Lung (tissue), 12 donors: ENCODE data around the gene ARID1B. TPM values are rescaled to one million over a fixed set of nuclear protein-coding genes. Genes with fewer than 3 reads are reported as not detected.

Experiments used
- ATAC-seq: fragments of 200-7000 bp; cut with Tn5 transposase; one replicate; pipeline ENCODE4 v1.9.1; 2020; ENCODE audit warnings: moderate number of reproducible peaks; ENCODE audit not compliant: insufficient read depth, low FRiP score
- DNase-seq, 3 donors: peaks; one replicate each; pipeline ENCODE4 v3.0.0-alpha.2; 2013 to 2017
- H3K27ac ChIP-seq, 2 donors: one replicate each; pipeline ENCODE4 v1.5.1; 2013; ENCODE audit warnings: mild to moderate bottlenecking in 2 of 2, moderate library complexity in 2 of 2, control low read depth in 1 of 2, inconsistent platforms in 1 of 2, low read depth in 1 of 2, low read length in 1 of 2
- H3K27me3 ChIP-seq, 3 donors: one replicate each; pipeline ENCODE4 v1.5.1; 2013; ENCODE audit warnings: low read length in 2 of 3; ENCODE audit not compliant: control insufficient read depth in 3 of 3, insufficient read depth in 3 of 3
- H3K36me3 ChIP-seq, 4 donors: one replicate each; pipeline ENCODE4 v1.5.1; 2013; ENCODE audit warnings: low read length in 4 of 4, mild to moderate bottlenecking in 1 of 4, moderate library complexity in 1 of 4; ENCODE audit not compliant: control insufficient read depth in 4 of 4, insufficient read depth in 4 of 4
- H3K4me1 ChIP-seq, 5 donors: one replicate each; pipeline ENCODE4 v1.5.1; 2013; ENCODE audit warnings: low read length in 5 of 5, mild to moderate bottlenecking in 2 of 5, moderate library complexity in 1 of 5; ENCODE audit not compliant: control insufficient read depth in 5 of 5, insufficient read depth in 5 of 5
- H3K4me3 ChIP-seq: one replicate; pipeline ENCODE4 v1.5.1; 2013; ENCODE audit warnings: mild to moderate bottlenecking, control low read depth, moderate library complexity
- H3K9ac ChIP-seq, 2 donors: one replicate each; pipeline ENCODE4 v1.5.1; 2013; ENCODE audit warnings: low read length in 2 of 2, control low read depth in 1 of 2; ENCODE audit not compliant: insufficient read depth in 1 of 2
- H3K9me3 ChIP-seq, 4 donors: one replicate each; pipeline ENCODE4 v1.5.1; 2013; ENCODE audit warnings: low read length in 3 of 4, mild to moderate bottlenecking in 1 of 4, moderate library complexity in 1 of 4; ENCODE audit not compliant: control insufficient read depth in 4 of 4, insufficient read depth in 3 of 4
- CTCF ChIP-seq: IDR thresholded peaks from 2 replicates; pipeline ENCODE4 v1.5.1; 2012; ENCODE audit warnings: mild to moderate bottlenecking; ENCODE audit errors: control extremely low read depth, extremely low read depth
- WGBS, 2 donors: extraction: QIAGEN DNeasy Blood & Tissue Kit; methylation state at CpG; one replicate each; pipeline ENCODE4 v1.1.7; 2013; 5-methylcytosine and 5-hydroxymethylcytosine counted together
- polyA plus RNA-seq, 2 donors: library from polyadenylated mRNA; stranded (reverse); fragments of 200-250 nt; gene quantifications; one replicate each; pipeline ENCODE4 v1.2.1, GENCODE V29; 2013
- total RNA-seq, 2 donors: library from RNA; depleted of rRNA in 1 of 2; stranded (reverse); fragments of >200 nt in 1 of 2; gene quantifications; one replicate each; pipeline ENCODE4 v1.2.1, GENCODE V29; 2014 to 2021
- donor health status: control.
- donor health status: control.
- donor health status: Bipolar disorder and iron deficiency.
- donor health status: healthy.
- donor health status: DM: yes; HTN: yes; CAD: no.

The ARID1B gene
- total and polyA plus RNA-seq, 4 donors, result 10.5 to 239 (median 50.9) TPM

GRCh38 chr6:157119502-157120027, 342.4 kb downstream of the ARID1B start:
- no peak for ATAC-seq
- WGBS, 2 donors, result 89 to 96% methylated on average over 3 of the region's 3 CpGs

GRCh38 chr6:157120534-157121232, 343.5 kb downstream of the ARID1B start:
- H3K9ac ChIP-seq, result no peak overlapping the region
- DNase-seq, result no peak
- H3K27me3 ChIP-seq, result no peaks in the 10 kb centered on the region
- H3K4me3 ChIP-seq, result no peak overlapping the region
- H3K4me1 ChIP-seq, result peaks cover 3 to 51% (median 21%) of the 10 kb centered on the region in 5 donors
- no peak for ATAC-seq
- no peak for TF ChIP-seq CTCF
- 85 to 88% methylated on average over 10 of the region's 10 CpGs for WGBS, 2 donors
- no peaks in the 10 kb centered on the region for H3K36me3 ChIP-seq
- no peak overlapping the region for H3K27ac ChIP-seq
- H3K9me3 ChIP-seq, result no peaks in the 10 kb centered on the region

More at GRCh38 chr6:157119502-157120027, 342.4 kb downstream of the ARID1B start:
- Histone ChIP-seq H3K4me1 (peaks cover 3 to 43% (median 18%) of the 10 kb centered on the region in 5 donors), H3K27ac (no peak overlapping the region), H3K27me3 (no peaks in the 10 kb centered on the region), H3K9me3 (no peaks in the 10 kb centered on the region), H3K36me3 (peaks cover 0 to 3% (median 0%) of the 10 kb centered on the region in 4 donors), H3K4me3 (no peak overlapping the region), H3K9ac (no peak overlapping the region)
- no peak for DNase-seq
- no peak for TF ChIP-seq CTCF

GRCh38 chr6:157121897-157122296, 344.7 kb downstream of the ARID1B start:
- TF ChIP-seq CTCF, result no peak
- WGBS, 2 donors, result 94% methylated on average over 6 of the region's 6 CpGs

More at GRCh38 chr6:157121897-157122296, 344.7 kb downstream of the ARID1B start:
- no peaks in the 10 kb centered on the region for H3K36me3 ChIP-seq
- no peaks in the 10 kb centered on the region for H3K9me3 ChIP-seq
- DNase-seq (peak in 1 of 3 donors; percentile 36), ATAC-seq (no peak)
- H3K4me1 ChIP-seq, result peaks cover 3 to 50% (median 15%) of the 10 kb centered on the region in 5 donors
- no peaks in the 10 kb centered on the region for H3K27me3 ChIP-seq
- H3K4me3 ChIP-seq, result no peak overlapping the region
- H3K9ac ChIP-seq, result no peak overlapping the region
- H3K27ac ChIP-seq, result no peak overlapping the region
